WTC11 (cell line): Measurements from ENCODE around the gene CFAP74.

ENCODE experiments used
- ATF3 ChIP-seq: sonication (generic); formaldehyde crosslinking; conservative IDR thresholded peaks from 2 replicates; pipeline ENCODE4 v1.8.1; 2022; ENCODE audit warnings: mild to moderate bottlenecking, missing genetic modification reagents
- CTCF ChIP-seq: fragments of 200-600 bp; IDR thresholded peaks from 2 replicates; pipeline ENCODE4 v1.8.0; 2022; ENCODE audit warnings: antibody characterized with exemption
- E2F5 ChIP-seq: sonication (generic); formaldehyde crosslinking; IDR thresholded peaks from 2 replicates; pipeline ENCODE4 v1.8.1; 2022; ENCODE audit warnings: mild to moderate bottlenecking, moderate library complexity, missing genetic modification reagents
- ELF4 ChIP-seq: sonication (generic); formaldehyde crosslinking; IDR thresholded peaks from 2 replicates; pipeline ENCODE4 v1.8.1; 2022; ENCODE audit warnings: low read depth, mild to moderate bottlenecking, moderate library complexity, missing genetic modification reagents
- NR2C2 ChIP-seq: sonication (generic); formaldehyde crosslinking; IDR thresholded peaks from 2 replicates; pipeline ENCODE4 v1.8.0; 2022; ENCODE audit warnings: mild to moderate bottlenecking, missing genetic modification reagents
- PRDM15 ChIP-seq: sonication (generic); formaldehyde crosslinking; IDR thresholded peaks from 2 replicates; pipeline ENCODE4 v1.8.0; 2022; ENCODE audit warnings: missing genetic modification reagents
- SP1 ChIP-seq: sonication (generic); formaldehyde crosslinking; conservative IDR thresholded peaks from 2 replicates; pipeline ENCODE4 v1.8.1; 2022; ENCODE audit warnings: missing genetic modification reagents
- TEAD1 ChIP-seq: sonication (generic); formaldehyde crosslinking; IDR thresholded peaks from 2 replicates; pipeline ENCODE4 v1.8.0; 2022; ENCODE audit warnings: mild to moderate bottlenecking, missing genetic modification reagents
- ZNF317 ChIP-seq: sonication (generic); formaldehyde crosslinking; IDR thresholded peaks from 2 replicates; pipeline ENCODE4 v1.8.1; 2023; ENCODE audit warnings: low read depth, mild to moderate bottlenecking, moderate library complexity, missing genetic modification reagents, borderline replicate concordance

- TF ChIP-seq CTCF = no peak
- no peak for TF ChIP-seq SP1 (CRISPR knock-in tag)
- no peak for TF ChIP-seq PRDM15
- no peak for TF ChIP-seq TEAD1 (CRISPR knock-in tag)
- no peak for TF ChIP-seq NR2C2 (CRISPR knock-in tag)
- TF ChIP-seq E2F5 (CRISPR knock-in tag) = no peak
- TF ChIP-seq ATF3 (CRISPR knock-in tag) = no peak
- no peak for TF ChIP-seq ELF4 (CRISPR knock-in tag)
- no peak for TF ChIP-seq ZNF317 (CRISPR knock-in tag)
Measured at GRCh38 chr1:2052756-2053155, 49.2 kb upstream of the CFAP74 start.
